ENCODE data around the gene TPO.

Gene TPO

GRCh38 chr2:1546901-1547300 lies 133.6 kb downstream of the TPO start:
- TF ChIP-seq, protein P1, sequence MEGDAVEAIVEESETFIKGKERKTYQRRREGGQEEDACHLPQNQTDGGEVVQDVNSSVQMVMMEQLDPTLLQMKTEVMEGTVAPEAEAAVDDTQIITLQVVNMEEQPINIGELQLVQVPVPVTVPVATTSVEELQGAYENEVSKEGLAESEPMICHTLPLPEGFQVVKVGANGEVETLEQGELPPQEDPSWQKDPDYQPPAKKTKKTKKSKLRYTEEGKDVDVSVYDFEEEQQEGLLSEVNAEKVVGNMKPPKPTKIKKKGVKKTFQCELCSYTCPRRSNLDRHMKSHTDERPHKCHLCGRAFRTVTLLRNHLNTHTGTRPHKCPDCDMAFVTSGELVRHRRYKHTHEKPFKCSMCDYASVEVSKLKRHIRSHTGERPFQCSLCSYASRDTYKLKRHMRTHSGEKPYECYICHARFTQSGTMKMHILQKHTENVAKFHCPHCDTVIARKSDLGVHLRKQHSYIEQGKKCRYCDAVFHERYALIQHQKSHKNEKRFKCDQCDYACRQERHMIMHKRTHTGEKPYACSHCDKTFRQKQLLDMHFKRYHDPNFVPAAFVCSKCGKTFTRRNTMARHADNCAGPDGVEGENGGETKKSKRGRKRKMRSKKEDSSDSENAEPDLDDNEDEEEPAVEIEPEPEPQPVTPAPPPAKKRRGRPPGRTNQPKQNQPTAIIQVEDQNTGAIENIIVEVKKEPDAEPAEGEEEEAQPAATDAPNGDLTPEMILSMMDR (IDR thresholded peaks at IDR 0.05; ENCODE audit: low read depth, low read length, missing control alignments): peak; percentile 54
- in situ Hi-C loops (cut with HindIII; ENCODE audit: low pct_ligation_motif_present, low sequenced_read_pairs): no loop called here
- Histone ChIP-seq H3K36me3 (replicated peaks) (no peaks in the 10 kb centered on the region), H3K27ac (no peak overlapping the region), H3K27me3 (replicated peaks) (no peaks in the 10 kb centered on the region), H3K4me3 (ENCODE audit: low read depth, low read length) (no peak overlapping the region)
- DNase-seq: no peak

- no peaks in the 10 kb centered on the region for H3K36me3 ChIP-seq (replicated peaks)
- TF ChIP-seq, protein P1 (IDR thresholded peaks at IDR 0.05; ENCODE audit: low read depth, low read length, missing control alignments): no peak
- in situ Hi-C loops (cut with HindIII; ENCODE audit: low pct_ligation_motif_present, low sequenced_read_pairs): no loop called here
- no peak for DNase-seq
- H3K27me3 ChIP-seq (replicated peaks): no peaks in the 10 kb centered on the region
- H3K4me3 ChIP-seq (ENCODE audit: low read depth, low read length): no peak overlapping the region
- no peak overlapping the region for H3K27ac ChIP-seq
Measured at GRCh38 chr2:1548910-1549673, 135.8 kb downstream of the TPO start.

- Histone ChIP-seq H3K4me3 (ENCODE audit: low read depth, low read length) (no peak overlapping the region), H3K27ac (no peak overlapping the region), H3K36me3 (replicated peaks) (no peaks in the 10 kb centered on the region), H3K27me3 (replicated peaks) (no peaks in the 10 kb centered on the region)
- DNase-seq: no peak
- in situ Hi-C loops (cut with HindIII; ENCODE audit: low pct_ligation_motif_present, low sequenced_read_pairs): no loop called here
- TF ChIP-seq, protein P1 (IDR thresholded peaks at IDR 0.05; ENCODE audit: low read depth, low read length, missing control alignments): no peak
Measured at GRCh38 chr2:1550076-1550475, 136.8 kb downstream of the TPO start.

DNA sequence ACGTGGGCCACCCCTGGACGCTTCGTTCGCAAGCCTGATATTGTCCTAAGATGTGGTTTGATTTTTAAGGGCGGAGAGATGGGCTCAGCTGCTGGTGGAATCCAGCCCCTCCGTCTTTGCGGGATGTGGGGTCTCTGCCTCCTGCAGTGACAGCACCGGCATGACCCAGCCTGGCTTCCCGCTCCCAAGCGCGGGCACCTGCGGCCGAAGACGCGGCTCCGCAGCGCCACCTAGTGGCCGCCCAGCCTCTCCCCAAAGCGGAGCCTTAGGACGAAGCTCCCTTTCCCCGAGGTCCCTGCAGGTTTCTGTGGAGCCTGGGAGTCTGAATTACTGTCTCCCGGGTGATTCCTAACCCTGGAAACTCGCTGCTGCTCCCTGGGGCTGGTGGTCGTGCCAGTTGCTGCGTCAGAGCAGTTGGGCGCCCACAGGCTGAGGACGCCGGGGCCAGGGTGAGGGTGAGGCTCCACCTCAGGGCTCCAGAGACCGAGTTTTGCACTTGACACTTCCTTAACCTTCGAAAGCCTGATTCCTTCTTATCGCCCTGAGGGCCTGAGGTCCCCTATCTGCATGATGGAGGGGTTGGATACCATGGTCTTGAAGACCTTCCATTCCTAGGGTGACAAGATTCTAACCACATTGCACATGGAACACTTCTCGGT lies 137.5 kb downstream of the TPO start:
- H3K27ac ChIP-seq: no peak overlapping the region
- TF ChIP-seq, protein P1 (IDR thresholded peaks at IDR 0.05; ENCODE audit: low read depth, low read length, missing control alignments): peak; percentile 95
- DNase-seq: no peak
- H3K36me3 ChIP-seq (replicated peaks): no peaks in the 10 kb centered on the region
- H3K27me3 ChIP-seq (replicated peaks): no peaks in the 10 kb centered on the region
- no peak overlapping the region for H3K4me3 ChIP-seq (ENCODE audit: low read depth, low read length)
- in situ Hi-C loops (cut with HindIII; ENCODE audit: low pct_ligation_motif_present, low sequenced_read_pairs): no loop called here

GRCh38 chr2:1551905-1552304 lies 138.6 kb downstream of the TPO start:
- TF ChIP-seq, protein P1 (IDR thresholded peaks at IDR 0.05; ENCODE audit: low read depth, low read length, missing control alignments): no peak
- Histone ChIP-seq H3K4me3 (ENCODE audit: low read depth, low read length) (no peak overlapping the region), H3K36me3 (replicated peaks) (no peaks in the 10 kb centered on the region), H3K27me3 (replicated peaks) (no peaks in the 10 kb centered on the region), H3K27ac (no peak overlapping the region)
- in situ Hi-C loops (cut with HindIII; ENCODE audit: low pct_ligation_motif_present, low sequenced_read_pairs): no loop called here
- DNase-seq: no peak
